Tibial nerve (tissue), 4 donors: ENCODE results near the gene RREB1.

Experiments
- EP300 ChIP-seq, 2 donors: sonication (generic); formaldehyde crosslinking; IDR thresholded peaks; one replicate each; pipeline ENCODE4 v1.6.1; 2017; ENCODE audit warnings: antibody characterized with exemption in 2 of 2, mild to moderate bottlenecking in 1 of 2
- TF ChIP-seq, protein P1 (sequence below), 5 experiments: fragments of 200-600 bp in 3 of 5; fragments of 450-650 bp in 2 of 5; sonication (generic) in 3 of 5; IDR thresholded peaks; one replicate each; pipeline ENCODE4 v1.5.1; 2016 to 2019; ENCODE audit warnings: antibody characterized with exemption in 5 of 5, mild to moderate bottlenecking in 3 of 5, moderate library complexity in 2 of 5

DNA sequence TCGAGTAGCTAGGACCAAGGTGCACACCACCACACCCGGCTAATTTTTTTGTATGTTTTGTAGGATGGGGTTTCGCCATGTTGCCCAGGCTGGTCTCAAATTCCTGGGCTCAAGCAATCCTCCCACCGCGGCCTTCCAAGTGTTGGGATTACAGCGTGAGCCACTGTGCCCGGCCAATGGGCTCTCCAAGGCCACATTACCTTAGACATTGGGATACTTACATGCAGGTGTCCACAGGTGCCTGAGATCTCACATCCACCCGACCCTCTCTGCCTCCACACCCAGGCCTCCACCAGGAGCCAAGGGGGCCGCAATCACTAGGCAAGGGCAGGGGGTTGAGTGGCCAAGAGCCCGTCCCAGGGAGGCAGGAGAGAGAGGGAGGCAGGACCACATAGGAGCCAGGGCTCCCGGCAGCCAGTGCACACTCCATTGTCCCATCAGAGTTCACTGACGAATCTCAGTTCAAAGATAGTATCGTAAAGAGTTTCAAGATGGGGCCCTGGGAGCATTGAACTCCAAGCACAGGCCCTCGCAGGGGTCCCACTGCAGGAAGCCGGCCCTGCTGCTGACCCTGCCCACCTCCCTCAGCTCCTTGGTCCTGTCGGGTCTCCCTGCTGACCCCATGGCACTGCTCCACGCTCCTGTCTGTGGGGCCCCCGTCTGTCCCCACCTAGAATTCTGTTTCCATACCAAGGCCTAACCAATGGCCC, 149.9 kb downstream of the RREB1 start:
- TF ChIP-seq, protein P1, sequence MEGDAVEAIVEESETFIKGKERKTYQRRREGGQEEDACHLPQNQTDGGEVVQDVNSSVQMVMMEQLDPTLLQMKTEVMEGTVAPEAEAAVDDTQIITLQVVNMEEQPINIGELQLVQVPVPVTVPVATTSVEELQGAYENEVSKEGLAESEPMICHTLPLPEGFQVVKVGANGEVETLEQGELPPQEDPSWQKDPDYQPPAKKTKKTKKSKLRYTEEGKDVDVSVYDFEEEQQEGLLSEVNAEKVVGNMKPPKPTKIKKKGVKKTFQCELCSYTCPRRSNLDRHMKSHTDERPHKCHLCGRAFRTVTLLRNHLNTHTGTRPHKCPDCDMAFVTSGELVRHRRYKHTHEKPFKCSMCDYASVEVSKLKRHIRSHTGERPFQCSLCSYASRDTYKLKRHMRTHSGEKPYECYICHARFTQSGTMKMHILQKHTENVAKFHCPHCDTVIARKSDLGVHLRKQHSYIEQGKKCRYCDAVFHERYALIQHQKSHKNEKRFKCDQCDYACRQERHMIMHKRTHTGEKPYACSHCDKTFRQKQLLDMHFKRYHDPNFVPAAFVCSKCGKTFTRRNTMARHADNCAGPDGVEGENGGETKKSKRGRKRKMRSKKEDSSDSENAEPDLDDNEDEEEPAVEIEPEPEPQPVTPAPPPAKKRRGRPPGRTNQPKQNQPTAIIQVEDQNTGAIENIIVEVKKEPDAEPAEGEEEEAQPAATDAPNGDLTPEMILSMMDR (IDR thresholded peaks at IDR 0.05), result no peak
- no peak for TF ChIP-seq EP300 (IDR thresholded peaks at IDR 0.05)
